WTC11 (cell line): ENCODE data around the gene TPP1. TPM values are rescaled to one million over a fixed set of nuclear protein-coding genes. Genes with fewer than 3 reads are reported as not detected.

Experiments used
- ATAC-seq: fragments of 200-7000 bp; cut with Tn5 transposase; 2 replicates; pipeline ENCODE4 v1.10.0; 2021; ENCODE audit warnings: mild to moderate bottlenecking, moderate library complexity
- CTCF ChIA-PET: fragments of 300-600 bp; sonication (Branson Sonifier 250); formaldehyde crosslinking; loops from one replicate; lab custom pipeline; 2021; ENCODE audit warnings: antibody characterized with exemption; lab: Charles Lee
- POLR2A ChIA-PET: fragments of 350-600 bp; sonication (Branson Sonifier 250); formaldehyde crosslinking; loops from one replicate; lab custom pipeline; 2021; ENCODE audit warnings: antibody characterized with exemption; lab: Charles Lee
- DNase-seq: peaks from one replicate; pipeline ENCODE4 v3.0.0; 2021; ENCODE audit warnings: low spot score
- H3K27ac Mint-ChIP-seq: 2 replicates; pipeline ENCODE4 v1.8.0; 2021; ENCODE audit warnings: mixed read lengths
- H3K27me3 Mint-ChIP-seq: 2 replicates; pipeline ENCODE4 v1.8.0; 2021; ENCODE audit warnings: low read depth, mild to moderate bottlenecking, moderate library complexity, mixed read lengths
- H3K36me3 Mint-ChIP-seq: 2 replicates; pipeline ENCODE4 v1.8.0; 2021; ENCODE audit warnings: mixed read lengths
- H3K4me1 Mint-ChIP-seq: 2 replicates; pipeline ENCODE4 v1.8.0; 2022; ENCODE audit warnings: mixed read lengths
- H3K4me3 Mint-ChIP-seq: 2 replicates; pipeline ENCODE4 v1.8.0; 2021; ENCODE audit warnings: mild to moderate bottlenecking, moderate library complexity, mixed read lengths
- H3K9me3 Mint-ChIP-seq: 2 replicates; pipeline ENCODE4 v1.8.0; 2021; ENCODE audit warnings: mixed read lengths
- AFF4 ChIP-seq: sonication (generic); formaldehyde crosslinking; IDR thresholded peaks from 2 replicates; pipeline ENCODE4 v1.8.1; 2023; ENCODE audit warnings: mild to moderate bottlenecking, missing genetic modification reagents, borderline replicate concordance
- CBFB ChIP-seq: sonication (generic); formaldehyde crosslinking; IDR thresholded peaks from 2 replicates; pipeline ENCODE4 v1.8.1; 2022; ENCODE audit warnings: mild to moderate bottlenecking, low read depth, missing genetic modification reagents
- CREB1 ChIP-seq: sonication (generic); formaldehyde crosslinking; IDR thresholded peaks from 2 replicates; pipeline ENCODE4 v1.8.0; 2023; ENCODE audit warnings: mild to moderate bottlenecking, missing genetic modification reagents
- GTF2I ChIP-seq: fragments of 250-450 bp; sonication (Bioruptor Pico); conservative IDR thresholded peaks from 2 replicates; pipeline ENCODE4 v1.4.0; 2021; ENCODE audit warnings: mild to moderate bottlenecking
- HMGA2 ChIP-seq: fragments of 250-450 bp; sonication (Bioruptor Pico); IDR thresholded peaks from 2 replicates; pipeline ENCODE4 v1.4.0; 2021; ENCODE audit warnings: mild to moderate bottlenecking, moderate library complexity
- KAT7 ChIP-seq: sonication (generic); formaldehyde crosslinking; IDR thresholded peaks from 2 replicates; pipeline ENCODE4 v1.8.1; 2023; ENCODE audit warnings: missing genetic modification reagents, mild to moderate bottlenecking, borderline replicate concordance
- NR3C1 ChIP-seq: sonication (generic); formaldehyde crosslinking; conservative IDR thresholded peaks from 2 replicates; pipeline ENCODE4 v1.8.1; 2023; ENCODE audit warnings: low read depth, mild to moderate bottlenecking, missing genetic modification reagents
- SP1 ChIP-seq: sonication (generic); formaldehyde crosslinking; conservative IDR thresholded peaks from 2 replicates; pipeline ENCODE4 v1.8.1; 2022; ENCODE audit warnings: missing genetic modification reagents
- ZNF512 ChIP-seq: sonication (generic); formaldehyde crosslinking; IDR thresholded peaks from 2 replicates; pipeline ENCODE4 v1.8.1; 2022; ENCODE audit warnings: missing genetic modification reagents, borderline replicate concordance
- total RNA-seq: library from RNA; stranded (reverse); gene quantifications from 3 replicates; pipeline ENCODE4 v1.2.3, GENCODE V29; 2021
- TF ChIP-seq, protein P1 (sequence below): sonication (generic); formaldehyde crosslinking; conservative IDR thresholded peaks from 2 replicates; pipeline ENCODE4 v1.8.1; 2022; ENCODE audit warnings: mild to moderate bottlenecking, missing genetic modification reagents
- TF ChIP-seq, protein P2 (sequence below): fragments of 250-450 bp; sonication (Bioruptor Pico); IDR thresholded peaks from 2 replicates; pipeline ENCODE4 v1.9.0; 2021; ENCODE audit warnings: moderate library complexity, mild to moderate bottlenecking, inconsistent platforms, borderline replicate concordance
- TF ChIP-seq, protein P3 (sequence below): sonication (generic); formaldehyde crosslinking; IDR thresholded peaks from 2 replicates; pipeline ENCODE4 v1.8.1; 2022; ENCODE audit warnings: mild to moderate bottlenecking, missing genetic modification reagents, moderate library complexity, borderline replicate concordance
- TF ChIP-seq, protein P4 (sequence below): sonication (generic); formaldehyde crosslinking; conservative IDR thresholded peaks from 2 replicates; pipeline ENCODE4 v1.8.1; 2023; ENCODE audit warnings: mild to moderate bottlenecking, low read depth, missing genetic modification reagents, moderate library complexity
- TF ChIP-seq, protein P5 (sequence below): fragments of 250-450 bp; sonication (Bioruptor Pico); IDR thresholded peaks from 2 replicates; pipeline ENCODE4 v2.1.2; 2022; ENCODE audit warnings: mild to moderate bottlenecking, moderate library complexity
- TF ChIP-seq, protein P6 (sequence below): sonication (generic); formaldehyde crosslinking; IDR thresholded peaks from 2 replicates; pipeline ENCODE4 v1.8.0; 2022; ENCODE audit warnings: mild to moderate bottlenecking, missing genetic modification reagents

The TPP1 gene
- total RNA-seq, 1 experiment from 2014 or later = 36.2 TPM

DNA sequence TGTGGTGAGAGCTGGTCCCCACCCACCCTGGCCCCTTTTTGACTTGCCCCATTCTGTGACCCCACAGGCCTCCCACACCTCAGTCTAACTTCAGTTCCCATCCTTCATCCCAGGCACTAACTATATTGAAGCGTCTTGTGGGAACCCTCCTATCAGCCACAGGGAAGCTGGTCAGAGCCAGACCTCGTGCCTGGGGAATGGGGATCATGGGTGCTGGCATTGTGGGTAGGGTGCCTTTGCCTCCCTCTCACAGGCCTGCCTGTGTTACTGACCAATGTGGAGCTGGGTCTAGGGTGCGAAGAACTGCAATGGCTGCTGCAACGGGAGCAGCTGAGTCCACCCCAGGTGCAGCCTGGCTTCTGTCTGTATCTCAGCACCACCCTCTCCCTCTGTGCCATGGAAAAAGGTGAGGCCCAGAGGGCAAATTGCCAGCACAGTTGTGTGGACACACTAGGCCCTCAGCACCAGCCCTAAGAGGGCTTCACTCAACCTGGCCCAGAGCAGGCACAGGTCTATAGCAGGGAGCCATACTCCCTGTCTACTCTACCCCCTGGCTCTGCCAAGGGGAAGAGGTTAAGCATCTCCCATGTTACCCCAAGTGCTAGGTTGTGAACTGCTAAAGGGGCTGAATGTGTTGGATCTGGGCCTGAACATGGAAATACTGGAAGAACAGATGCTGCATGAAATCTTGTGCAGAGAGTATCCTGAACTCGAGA, 53.1 kb downstream of the TPP1 start:
- Mint-ChIP-seq H3K27me3 (no peaks in the 10 kb centered on the region), H3K4me1 (peaks cover 18% of the 10 kb centered on the region), H3K36me3 (no peaks in the 10 kb centered on the region), H3K27ac (no peak overlapping the region), H3K9me3 (no peaks in the 10 kb centered on the region), H3K4me3 (no peak overlapping the region)
- no peak for ATAC-seq
- no peak for TF ChIP-seq KAT7 (CRISPR knock-in tag)
- no peak for TF ChIP-seq ZNF512 (CRISPR knock-in tag)
- TF ChIP-seq, protein P1, sequence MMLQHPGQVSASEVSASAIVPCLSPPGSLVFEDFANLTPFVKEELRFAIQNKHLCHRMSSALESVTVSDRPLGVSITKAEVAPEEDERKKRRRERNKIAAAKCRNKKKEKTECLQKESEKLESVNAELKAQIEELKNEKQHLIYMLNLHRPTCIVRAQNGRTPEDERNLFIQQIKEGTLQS = no peak
- TF ChIP-seq, protein P2, sequence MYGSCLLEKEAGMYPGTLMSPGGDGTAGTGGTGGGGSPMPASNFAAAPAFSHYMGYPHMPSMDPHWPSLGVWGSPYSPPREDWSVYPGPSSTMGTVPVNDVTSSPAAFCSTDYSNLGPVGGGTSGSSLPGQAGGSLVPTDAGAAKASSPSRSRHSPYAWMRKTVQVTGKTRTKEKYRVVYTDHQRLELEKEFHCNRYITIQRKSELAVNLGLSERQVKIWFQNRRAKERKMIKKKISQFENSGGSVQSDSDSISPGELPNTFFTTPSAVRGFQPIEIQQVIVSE (CRISPR knock-in tag) = no peak
- TF ChIP-seq GTF2I = no peak
- no peak for TF ChIP-seq HMGA2 (CRISPR knock-in tag)
- TF ChIP-seq, protein P3, sequence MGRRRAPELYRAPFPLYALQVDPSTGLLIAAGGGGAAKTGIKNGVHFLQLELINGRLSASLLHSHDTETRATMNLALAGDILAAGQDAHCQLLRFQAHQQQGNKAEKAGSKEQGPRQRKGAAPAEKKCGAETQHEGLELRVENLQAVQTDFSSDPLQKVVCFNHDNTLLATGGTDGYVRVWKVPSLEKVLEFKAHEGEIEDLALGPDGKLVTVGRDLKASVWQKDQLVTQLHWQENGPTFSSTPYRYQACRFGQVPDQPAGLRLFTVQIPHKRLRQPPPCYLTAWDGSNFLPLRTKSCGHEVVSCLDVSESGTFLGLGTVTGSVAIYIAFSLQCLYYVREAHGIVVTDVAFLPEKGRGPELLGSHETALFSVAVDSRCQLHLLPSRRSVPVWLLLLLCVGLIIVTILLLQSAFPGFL (CRISPR knock-in tag) = no peak
- TF ChIP-seq, protein P4, sequence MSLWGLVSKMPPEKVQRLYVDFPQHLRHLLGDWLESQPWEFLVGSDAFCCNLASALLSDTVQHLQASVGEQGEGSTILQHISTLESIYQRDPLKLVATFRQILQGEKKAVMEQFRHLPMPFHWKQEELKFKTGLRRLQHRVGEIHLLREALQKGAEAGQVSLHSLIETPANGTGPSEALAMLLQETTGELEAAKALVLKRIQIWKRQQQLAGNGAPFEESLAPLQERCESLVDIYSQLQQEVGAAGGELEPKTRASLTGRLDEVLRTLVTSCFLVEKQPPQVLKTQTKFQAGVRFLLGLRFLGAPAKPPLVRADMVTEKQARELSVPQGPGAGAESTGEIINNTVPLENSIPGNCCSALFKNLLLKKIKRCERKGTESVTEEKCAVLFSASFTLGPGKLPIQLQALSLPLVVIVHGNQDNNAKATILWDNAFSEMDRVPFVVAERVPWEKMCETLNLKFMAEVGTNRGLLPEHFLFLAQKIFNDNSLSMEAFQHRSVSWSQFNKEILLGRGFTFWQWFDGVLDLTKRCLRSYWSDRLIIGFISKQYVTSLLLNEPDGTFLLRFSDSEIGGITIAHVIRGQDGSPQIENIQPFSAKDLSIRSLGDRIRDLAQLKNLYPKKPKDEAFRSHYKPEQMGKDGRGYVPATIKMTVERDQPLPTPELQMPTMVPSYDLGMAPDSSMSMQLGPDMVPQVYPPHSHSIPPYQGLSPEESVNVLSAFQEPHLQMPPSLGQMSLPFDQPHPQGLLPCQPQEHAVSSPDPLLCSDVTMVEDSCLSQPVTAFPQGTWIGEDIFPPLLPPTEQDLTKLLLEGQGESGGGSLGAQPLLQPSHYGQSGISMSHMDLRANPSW (CRISPR knock-in tag) = no peak
- no peak for TF ChIP-seq SP1
- TF ChIP-seq, protein P5, sequence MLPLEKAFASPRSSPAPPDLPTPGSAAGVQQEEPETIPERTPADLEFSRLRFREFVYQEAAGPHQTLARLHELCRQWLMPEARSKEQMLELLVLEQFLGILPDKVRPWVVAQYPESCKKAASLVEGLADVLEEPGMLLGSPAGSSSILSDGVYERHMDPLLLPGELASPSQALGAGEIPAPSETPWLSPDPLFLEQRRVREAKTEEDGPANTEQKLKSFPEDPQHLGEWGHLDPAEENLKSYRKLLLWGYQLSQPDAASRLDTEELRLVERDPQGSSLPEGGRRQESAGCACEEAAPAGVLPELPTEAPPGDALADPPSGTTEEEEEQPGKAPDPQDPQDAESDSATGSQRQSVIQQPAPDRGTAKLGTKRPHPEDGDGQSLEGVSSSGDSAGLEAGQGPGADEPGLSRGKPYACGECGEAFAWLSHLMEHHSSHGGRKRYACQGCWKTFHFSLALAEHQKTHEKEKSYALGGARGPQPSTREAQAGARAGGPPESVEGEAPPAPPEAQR (CRISPR knock-in tag) = no peak
- DNase-seq = no peak
- ChIA-PET POLR2A (interaction anchor here (0.5 to 1.0 kb wide), 2 partner anchors 46 to 85 kb away, joined by 3 read pairs; partner anchors contain the start of genes ARFIP2, TAF10 and TIMM10B), CTCF (interaction anchor here (2.1 kb wide), 1 partner anchor 35 kb away, joined by 12 read pairs; no protein-coding TSS in a partner anchor)

DNA sequence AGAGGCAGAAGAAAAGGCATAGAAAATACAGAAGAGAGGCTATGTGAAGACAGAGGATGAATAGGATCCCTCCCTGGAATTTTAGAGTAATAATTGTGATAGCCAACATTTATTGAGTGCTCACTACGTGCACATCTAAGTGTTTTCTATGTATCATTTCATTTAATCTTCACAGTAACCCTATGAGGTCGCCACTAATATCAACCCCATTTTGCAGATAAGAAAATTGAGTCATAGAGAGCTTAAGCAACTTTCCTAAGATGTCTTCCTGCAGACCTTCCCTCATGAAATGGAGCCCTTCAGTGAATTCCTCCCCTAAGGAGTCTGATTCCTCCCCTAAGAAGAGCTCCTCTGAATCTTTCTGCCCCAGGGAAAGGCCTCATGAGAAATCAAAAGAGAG, 53.9 kb downstream of the TPP1 start:
- Mint-ChIP-seq H3K9me3 (no peaks in the 10 kb centered on the region), H3K36me3 (no peaks in the 10 kb centered on the region), H3K27me3 (no peaks in the 10 kb centered on the region), H3K4me3 (no peak overlapping the region), H3K4me1 (peaks cover 18% of the 10 kb centered on the region), H3K27ac (no peak overlapping the region)
- ChIA-PET POLR2A (interaction anchor here (1.0 kb wide), 1 partner anchor 84 kb away, joined by 3 read pairs; the partner anchor contains the start of genes ARFIP2 and TIMM10B), CTCF (interaction anchor here (2.1 kb wide), 1 partner anchor 34 kb away, joined by 12 read pairs; no protein-coding TSS in a partner anchor)
- ATAC-seq (no peak), DNase-seq (no peak)
- TF ChIP-seq CBFB (CRISPR knock-in tag) (no peak), AFF4 (CRISPR knock-in tag) (no peak), CREB1 (CRISPR knock-in tag) (no peak), NR3C1 (no peak)
- TF ChIP-seq, protein P6, sequence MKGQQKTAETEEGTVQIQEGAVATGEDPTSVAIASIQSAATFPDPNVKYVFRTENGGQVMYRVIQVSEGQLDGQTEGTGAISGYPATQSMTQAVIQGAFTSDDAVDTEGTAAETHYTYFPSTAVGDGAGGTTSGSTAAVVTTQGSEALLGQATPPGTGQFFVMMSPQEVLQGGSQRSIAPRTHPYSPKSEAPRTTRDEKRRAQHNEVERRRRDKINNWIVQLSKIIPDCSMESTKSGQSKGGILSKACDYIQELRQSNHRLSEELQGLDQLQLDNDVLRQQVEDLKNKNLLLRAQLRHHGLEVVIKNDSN (CRISPR knock-in tag) = no peak
